GM23338 (cell line): Measurements from ENCODE around the gene OMP. TPM values are rescaled to one million over a fixed set of nuclear protein-coding genes. Genes with fewer than 3 reads are reported as not detected.

Experiments used
- CREB1 ChIP-seq: fragments of 250-450 bp; sonication (Bioruptor Pico); IDR thresholded peaks from 2 replicates; pipeline ENCODE4 v1.5.0; 2020; ENCODE audit warnings: low read depth, mild to moderate bottlenecking, moderate library complexity
- CTCF ChIP-seq, 2 experiments: fragments of 200-600 bp in 1 of 2; sonication (generic) in 1 of 2; conservative IDR thresholded peaks; 2 replicates each; pipeline versions ENCODE4 v1.5.1 to v1.6.1; 2016 to 2017; ENCODE audit warnings: antibody characterized with exemption in 2 of 2, low read depth in 2 of 2, mild to moderate bottlenecking in 2 of 2, moderate library complexity in 1 of 2
- EZH2 ChIP-seq: fragments of 200-600 bp; sonication (generic); IDR thresholded peaks from one replicate; pipeline ENCODE4 v1.8.0; 2017; ENCODE audit warnings: antibody characterized with exemption, mild to moderate bottlenecking, low read depth; ENCODE audit not compliant: unreplicated experiment
- POLR2AphosphoS5 ChIP-seq: IDR thresholded peaks from 2 replicates; pipeline ENCODE4 v1.6.1; 2016; ENCODE audit warnings: antibody characterized with exemption, low read depth
- ZNF114 ChIP-seq: fragments of 250-450 bp; sonication (Bioruptor Pico); IDR thresholded peaks from 2 replicates; pipeline ENCODE4 v1.5.0; 2020; ENCODE audit warnings: mild to moderate bottlenecking, moderate library complexity
- ZNF331 ChIP-seq: fragments of 250-450 bp; sonication (Bioruptor Pico); IDR thresholded peaks from 2 replicates; pipeline ENCODE4 v1.5.0; 2020; ENCODE audit warnings: low read depth, mild to moderate bottlenecking, moderate library complexity
- polyA plus RNA-seq: library from polyadenylated mRNA; unstranded; fragments of >200 nt; fragmentation: Nextera tagmentation; extraction: Ambion mirVana; gene quantifications from 2 replicates; pipeline ENCODE4 v1.2.1, GENCODE V29; 2016
- total RNA-seq: library from RNA; depleted of rRNA; stranded (reverse); fragments of >200 nt; shearing (Covaris generic); gene quantifications from 2 replicates; pipeline ENCODE4 v1.2.3, GENCODE V29; 2014
- TF ChIP-seq, protein P1 (sequence below): fragments of 250-450 bp; sonication (Bioruptor Pico); IDR thresholded peaks from 2 replicates; pipeline ENCODE4 v1.5.0; 2020; ENCODE audit warnings: mild to moderate bottlenecking, moderate library complexity
- TF ChIP-seq, protein P2 (sequence below): IDR thresholded peaks from one replicate; pipeline ENCODE4 v1.6.1; 2018; ENCODE audit warnings: antibody characterized with exemption; ENCODE audit not compliant: unreplicated experiment

Gene OMP
- total and polyA plus RNA-seq, 2 experiments from 2014 or later: 1.0 TPM; not detected in 1

GRCh38 chr11:77104727-77105126 lies 2.1 kb downstream of the OMP start (continued):
- TF ChIP-seq, protein P1, sequence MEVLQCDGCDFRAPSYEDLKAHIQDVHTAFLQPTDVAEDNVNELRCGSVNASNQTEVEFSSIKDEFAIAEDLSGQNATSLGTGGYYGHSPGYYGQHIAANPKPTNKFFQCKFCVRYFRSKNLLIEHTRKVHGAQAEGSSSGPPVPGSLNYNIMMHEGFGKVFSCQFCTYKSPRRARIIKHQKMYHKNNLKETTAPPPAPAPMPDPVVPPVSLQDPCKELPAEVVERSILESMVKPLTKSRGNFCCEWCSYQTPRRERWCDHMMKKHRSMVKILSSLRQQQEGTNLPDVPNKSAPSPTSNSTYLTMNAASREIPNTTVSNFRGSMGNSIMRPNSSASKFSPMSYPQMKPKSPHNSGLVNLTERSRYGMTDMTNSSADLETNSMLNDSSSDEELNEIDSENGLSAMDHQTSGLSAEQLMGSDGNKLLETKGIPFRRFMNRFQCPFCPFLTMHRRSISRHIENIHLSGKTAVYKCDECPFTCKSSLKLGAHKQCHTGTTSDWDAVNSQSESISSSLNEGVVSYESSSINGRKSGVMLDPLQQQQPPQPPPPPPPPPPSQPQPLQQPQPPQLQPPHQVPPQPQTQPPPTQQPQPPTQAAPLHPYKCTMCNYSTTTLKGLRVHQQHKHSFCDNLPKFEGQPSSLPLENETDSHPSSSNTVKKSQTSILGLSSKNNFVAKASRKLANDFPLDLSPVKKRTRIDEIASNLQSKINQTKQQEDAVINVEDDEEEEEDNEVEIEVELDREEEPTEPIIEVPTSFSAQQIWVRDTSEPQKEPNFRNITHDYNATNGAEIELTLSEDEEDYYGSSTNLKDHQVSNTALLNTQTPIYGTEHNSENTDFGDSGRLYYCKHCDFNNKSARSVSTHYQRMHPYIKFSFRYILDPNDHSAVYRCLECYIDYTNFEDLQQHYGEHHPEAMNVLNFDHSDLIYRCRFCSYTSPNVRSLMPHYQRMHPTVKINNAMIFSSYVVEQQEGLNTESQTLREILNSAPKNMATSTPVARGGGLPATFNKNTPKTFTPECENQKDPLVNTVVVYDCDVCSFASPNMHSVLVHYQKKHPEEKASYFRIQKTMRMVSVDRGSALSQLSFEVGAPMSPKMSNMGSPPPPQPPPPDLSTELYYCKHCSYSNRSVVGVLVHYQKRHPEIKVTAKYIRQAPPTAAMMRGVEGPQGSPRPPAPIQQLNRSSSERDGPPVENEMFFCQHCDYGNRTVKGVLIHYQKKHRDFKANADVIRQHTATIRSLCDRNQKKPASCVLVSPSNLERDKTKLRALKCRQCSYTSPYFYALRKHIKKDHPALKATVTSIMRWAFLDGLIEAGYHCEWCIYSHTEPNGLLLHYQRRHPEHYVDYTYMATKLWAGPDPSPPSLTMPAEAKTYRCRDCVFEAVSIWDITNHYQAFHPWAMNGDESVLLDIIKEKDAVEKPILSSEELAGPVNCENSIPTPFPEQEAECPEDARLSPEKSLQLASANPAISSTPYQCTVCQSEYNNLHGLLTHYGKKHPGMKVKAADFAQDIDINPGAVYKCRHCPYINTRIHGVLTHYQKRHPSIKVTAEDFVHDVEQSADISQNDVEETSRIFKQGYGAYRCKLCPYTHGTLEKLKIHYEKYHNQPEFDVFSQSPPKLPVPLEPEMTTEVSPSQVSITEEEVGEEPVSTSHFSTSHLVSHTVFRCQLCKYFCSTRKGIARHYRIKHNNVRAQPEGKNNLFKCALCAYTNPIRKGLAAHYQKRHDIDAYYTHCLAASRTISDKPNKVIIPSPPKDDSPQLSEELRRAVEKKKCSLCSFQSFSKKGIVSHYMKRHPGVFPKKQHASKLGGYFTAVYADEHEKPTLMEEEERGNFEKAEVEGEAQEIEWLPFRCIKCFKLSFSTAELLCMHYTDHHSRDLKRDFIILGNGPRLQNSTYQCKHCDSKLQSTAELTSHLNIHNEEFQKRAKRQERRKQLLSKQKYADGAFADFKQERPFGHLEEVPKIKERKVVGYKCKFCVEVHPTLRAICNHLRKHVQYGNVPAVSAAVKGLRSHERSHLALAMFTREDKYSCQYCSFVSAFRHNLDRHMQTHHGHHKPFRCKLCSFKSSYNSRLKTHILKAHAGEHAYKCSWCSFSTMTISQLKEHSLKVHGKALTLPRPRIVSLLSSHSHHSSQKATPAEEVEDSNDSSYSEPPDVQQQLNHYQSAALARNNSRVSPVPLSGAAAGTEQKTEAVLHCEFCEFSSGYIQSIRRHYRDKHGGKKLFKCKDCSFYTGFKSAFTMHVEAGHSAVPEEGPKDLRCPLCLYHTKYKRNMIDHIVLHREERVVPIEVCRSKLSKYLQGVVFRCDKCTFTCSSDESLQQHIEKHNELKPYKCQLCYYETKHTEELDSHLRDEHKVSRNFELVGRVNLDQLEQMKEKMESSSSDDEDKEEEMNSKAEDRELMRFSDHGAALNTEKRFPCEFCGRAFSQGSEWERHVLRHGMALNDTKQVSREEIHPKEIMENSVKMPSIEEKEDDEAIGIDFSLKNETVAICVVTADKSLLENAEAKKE (CRISPR knock-in tag): no peak
- TF ChIP-seq, protein P2, sequence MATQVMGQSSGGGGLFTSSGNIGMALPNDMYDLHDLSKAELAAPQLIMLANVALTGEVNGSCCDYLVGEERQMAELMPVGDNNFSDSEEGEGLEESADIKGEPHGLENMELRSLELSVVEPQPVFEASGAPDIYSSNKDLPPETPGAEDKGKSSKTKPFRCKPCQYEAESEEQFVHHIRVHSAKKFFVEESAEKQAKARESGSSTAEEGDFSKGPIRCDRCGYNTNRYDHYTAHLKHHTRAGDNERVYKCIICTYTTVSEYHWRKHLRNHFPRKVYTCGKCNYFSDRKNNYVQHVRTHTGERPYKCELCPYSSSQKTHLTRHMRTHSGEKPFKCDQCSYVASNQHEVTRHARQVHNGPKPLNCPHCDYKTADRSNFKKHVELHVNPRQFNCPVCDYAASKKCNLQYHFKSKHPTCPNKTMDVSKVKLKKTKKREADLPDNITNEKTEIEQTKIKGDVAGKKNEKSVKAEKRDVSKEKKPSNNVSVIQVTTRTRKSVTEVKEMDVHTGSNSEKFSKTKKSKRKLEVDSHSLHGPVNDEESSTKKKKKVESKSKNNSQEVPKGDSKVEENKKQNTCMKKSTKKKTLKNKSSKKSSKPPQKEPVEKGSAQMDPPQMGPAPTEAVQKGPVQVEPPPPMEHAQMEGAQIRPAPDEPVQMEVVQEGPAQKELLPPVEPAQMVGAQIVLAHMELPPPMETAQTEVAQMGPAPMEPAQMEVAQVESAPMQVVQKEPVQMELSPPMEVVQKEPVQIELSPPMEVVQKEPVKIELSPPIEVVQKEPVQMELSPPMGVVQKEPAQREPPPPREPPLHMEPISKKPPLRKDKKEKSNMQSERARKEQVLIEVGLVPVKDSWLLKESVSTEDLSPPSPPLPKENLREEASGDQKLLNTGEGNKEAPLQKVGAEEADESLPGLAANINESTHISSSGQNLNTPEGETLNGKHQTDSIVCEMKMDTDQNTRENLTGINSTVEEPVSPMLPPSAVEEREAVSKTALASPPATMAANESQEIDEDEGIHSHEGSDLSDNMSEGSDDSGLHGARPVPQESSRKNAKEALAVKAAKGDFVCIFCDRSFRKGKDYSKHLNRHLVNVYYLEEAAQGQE: no peak
- TF ChIP-seq ZNF114 (no peak), EZH2 (no peak), ZNF331 (CRISPR knock-in tag) (no peak), CREB1 (no peak), POLR2AphosphoS5 (no peak), CTCF (conservative IDR thresholded peaks at IDR 0.05; ENCODE audit: low read depth in 2 of 2) (no peak)
